Keratinocyte (primary cell): ENCODE results near the gene DYNC1LI2. TPM values are rescaled to one million over a fixed set of nuclear protein-coding genes. Genes with fewer than 3 reads are reported as not detected.
A peak's percentile ranks its signal among the peaks of the same experiment; 100 is the strongest.

Source experiments
- DNase-seq: peaks from one replicate; pipeline ENCODE4 v3.0.0-alpha.2; 2011; ENCODE audit warnings: low read depth, missing footprints, low spot score
- FAIRE-seq: peaks from 2 replicates; lab custom pipeline; 2011; peaks lifted over from hg19 to GRCh38; lab: Jason Lieb, UNC
- H2AFZ ChIP-seq: 2 replicates; pipeline ENCODE4 v1.6.0; 2012; ENCODE audit warnings: low read length, control low read depth, inconsistent platforms; ENCODE audit not compliant: control insufficient read depth
- H3K27ac ChIP-seq: 2 replicates; pipeline ENCODE4 v1.5.1; 2011; ENCODE audit warnings: low read length; ENCODE audit not compliant: control insufficient read depth, insufficient read depth
- H3K27me3 ChIP-seq: 3 replicates; pipeline ENCODE4 v1.6.0; 2011; ENCODE audit warnings: low read length; ENCODE audit not compliant: control insufficient read depth, insufficient read depth; ENCODE audit errors: extremely low read depth
- H3K36me3 ChIP-seq, 2 experiments: 2 replicates in 1 of 2; 3 replicates in 1 of 2; pipeline ENCODE4 v1.5.1; 2011; ENCODE audit warnings: low read length in 2 of 2, mild to moderate bottlenecking in 1 of 2; ENCODE audit not compliant: control insufficient read depth in 2 of 2, insufficient read depth in 2 of 2; ENCODE audit errors: extremely low read depth in 1 of 2
- H3K4me1 ChIP-seq: 3 replicates; pipeline ENCODE4 v1.5.1; 2011; ENCODE audit warnings: low read length; ENCODE audit not compliant: control insufficient read depth, insufficient read depth; ENCODE audit errors: extremely low read depth
- H3K4me2 ChIP-seq: 3 replicates; pipeline ENCODE4 v1.6.0; 2011; ENCODE audit warnings: low read depth, low read length; ENCODE audit not compliant: control insufficient read depth, insufficient read depth; ENCODE audit errors: extremely low read depth
- H3K4me3 ChIP-seq, 3 experiments: fragments of 200-600 bp in 1 of 3; sonication (generic) in 1 of 3; 2 replicates in 2 of 3; 3 replicates in 1 of 3; pipeline ENCODE4 v1.5.1; 2011 to 2016; ENCODE audit warnings: low read length in 3 of 3, mild to moderate bottlenecking in 3 of 3, control low read depth in 2 of 3, inconsistent platforms in 1 of 3, low read depth in 1 of 3, mixed read lengths in 1 of 3, mixed run types in 1 of 3, moderate library complexity in 1 of 3; ENCODE audit not compliant: control insufficient read depth in 2 of 3, insufficient read depth in 2 of 3; ENCODE audit errors: extremely low read depth in 1 of 3
- H3K79me2 ChIP-seq: 2 replicates; pipeline ENCODE4 v1.6.0; 2012; ENCODE audit warnings: low read length; ENCODE audit not compliant: control insufficient read depth, insufficient read depth
- H3K9ac ChIP-seq: 3 replicates; pipeline ENCODE4 v1.6.0; 2011; ENCODE audit warnings: low read length; ENCODE audit not compliant: control insufficient read depth, insufficient read depth; ENCODE audit errors: extremely low read depth
- H3K9me1 ChIP-seq: 3 replicates; pipeline ENCODE4 v1.6.0; 2011; ENCODE audit warnings: low read length; ENCODE audit not compliant: control insufficient read depth, insufficient read depth; ENCODE audit errors: extremely low read depth
- H3K9me3 ChIP-seq: 2 replicates; pipeline ENCODE4 v1.5.1; 2012; ENCODE audit warnings: low read depth, low read length; ENCODE audit not compliant: control insufficient read depth
- H4K20me1 ChIP-seq: 3 replicates; pipeline ENCODE4 v1.6.0; 2011; ENCODE audit warnings: low read length; ENCODE audit not compliant: control insufficient read depth, insufficient read depth; ENCODE audit errors: extremely low read depth
- CTCF ChIP-seq, 3 experiments: IDR thresholded peaks in 1 of 3; conservative IDR thresholded peaks in 1 of 3; optimal IDR thresholded peaks in 1 of 3; 2 replicates in 2 of 3; 3 replicates in 1 of 3; pipeline versions ENCODE3 to v1.5.1; 2011; ENCODE audit warnings: low read length in 3 of 3, mild to moderate bottlenecking in 3 of 3, moderate library complexity in 2 of 3, control low read depth in 1 of 3, inconsistent platforms in 1 of 3; ENCODE audit not compliant: insufficient read depth in 2 of 3; ENCODE audit errors: extremely low read depth in 1 of 3
- EZH2 ChIP-seq: IDR thresholded peaks from one replicate; pipeline ENCODE4 v1.6.1; 2012; ENCODE audit warnings: inconsistent platforms, mild to moderate bottlenecking, low read length, moderate library complexity
- dilution Hi-C: fragments of 300-500 bp; cut with MboI; formaldehyde crosslinking; loops from one replicate; pipeline ENCODE4 v1.7.0; 2020; ENCODE audit warnings: low sequenced_read_pairs; ENCODE audit not compliant: extremely low pct_ligation_motif_present
- polyA plus RNA-seq, 5 experiments: library from polyadenylated mRNA; depleted of rRNA in 3 of 5; stranded (reverse) in 3 of 5; stranded (forward) in 1 of 5; unstranded in 1 of 5; fragments of >200 nt; gene quantifications; 1 replicate in 1 of 5; 2 replicates in 3 of 5; 3 replicates in 1 of 5; pipeline versions ENCODE4 v1.2.1 to v1.2.3, GENCODE V29; 2011 to 2012; ENCODE audit warnings: missing spikeins in 2 of 5, low read depth in 1 of 5, low replicate concordance in 1 of 5

DYNC1LI2 gene
- polyA plus RNA-seq, 1 donor (not counting 4 experiments of a cell fraction or from before 2014, with no cell fraction given): 66.0 TPM

DNA sequence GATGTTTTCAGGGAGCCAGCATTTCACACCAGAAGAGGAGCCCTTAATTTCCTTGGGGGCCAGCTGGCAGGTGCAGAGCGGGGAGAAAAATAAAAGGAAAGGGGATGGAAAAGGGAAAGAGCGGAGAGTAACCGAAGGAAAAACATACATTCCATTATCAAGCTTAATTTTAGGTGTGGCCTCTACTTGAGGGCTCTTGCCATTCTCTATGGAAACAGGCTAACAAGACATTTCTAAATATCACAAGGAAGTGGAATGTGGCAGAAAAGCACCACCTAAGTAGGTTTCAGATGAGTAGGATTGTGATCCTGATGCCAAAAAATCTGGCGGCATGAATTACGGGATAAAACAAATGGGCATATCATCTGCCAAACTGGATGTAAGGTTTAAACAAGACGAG lies 970 bp upstream of the DYNC1LI2 start:
- Histone ChIP-seq H3K9ac (peak overlapping the region; percentile 92), H2AFZ (peak overlapping the region; percentile 78), H3K27ac (no peak overlapping the region), H3K27me3 (no peaks in the 10 kb centered on the region), H3K4me2 (peak overlapping the region; percentile 87), H3K4me3 (peak overlapping the region in 2 of 3 experiments; percentile 31 to 94), H3K9me1 (no peaks in the 10 kb centered on the region), H3K9me3 (no peaks in the 10 kb centered on the region), H3K4me1 (peaks cover 26% of the 10 kb centered on the region), H3K36me3 (peaks cover 6 to 20% of the 10 kb centered on the region in 2 experiments), H3K79me2 (peaks cover 39% of the 10 kb centered on the region), H4K20me1 (peaks cover 3% of the 10 kb centered on the region)
- dilution Hi-C loops: no loop called here
- FAIRE-seq (no peak), DNase-seq (no peak)
- TF ChIP-seq EZH2 (no peak), CTCF (optimal IDR thresholded peaks at IDR 0.05 in 1 of 3, IDR thresholded peaks at IDR 0.05 in 1 of 3, conservative IDR thresholded peaks at IDR 0.05 in 1 of 3; ENCODE audit: extremely low read depth in 1 of 3, insufficient read depth in 2 of 3, low read length in 3 of 3) (no peak)

- Histone ChIP-seq H3K9me3 (no peaks in the 10 kb centered on the region), H3K36me3 (peaks cover 6 to 20% of the 10 kb centered on the region in 2 experiments), H3K9me1 (no peaks in the 10 kb centered on the region), H3K4me2 (peak overlapping the region; percentile 87), H3K27me3 (no peaks in the 10 kb centered on the region), H3K79me2 (peaks cover 42% of the 10 kb centered on the region), H3K9ac (peak overlapping the region; percentile 92), H3K27ac (peak overlapping the region; percentile 85), H4K20me1 (peaks cover 3% of the 10 kb centered on the region), H3K4me3 (peak overlapping the region; percentile 31 to 94 (median 92)), H2AFZ (peak overlapping the region; percentile 78), H3K4me1 (peaks cover 26% of the 10 kb centered on the region)
- dilution Hi-C loops: no loop called here
- FAIRE-seq (no peak), DNase-seq (no peak)
- TF ChIP-seq CTCF (optimal IDR thresholded peaks at IDR 0.05 in 1 of 3, IDR thresholded peaks at IDR 0.05 in 1 of 3, conservative IDR thresholded peaks at IDR 0.05 in 1 of 3; ENCODE audit: extremely low read depth in 1 of 3, insufficient read depth in 2 of 3, low read length in 3 of 3) (no peak), EZH2 (no peak)
Observed at GRCh38 chr16:66751992-66752322, 548 bp upstream of the DYNC1LI2 start.
